HEK293 (cell line): Measurements from ENCODE around the gene TRAP1.
"Not testable (repeated sequence)": the region's sequence is repeated elsewhere in the genome, so short reads cannot be mapped to it uniquely, and the experiment has no call there.

Experiments
- CTCF ChIA-PET: fragments of 350-600 bp; formaldehyde crosslinking; extraction: SDS; loops from one replicate; lab custom pipeline; 2021; ENCODE audit warnings: antibody characterized with exemption; lab: Yijun Ruan, JAX
- POLR2A ChIA-PET: fragments of 300-600 bp; formaldehyde crosslinking; extraction: SDS; loops from one replicate; lab custom pipeline; 2020; ENCODE audit warnings: antibody characterized with exemption, inconsistent platforms; lab: Yijun Ruan, JAX
- H3K27ac ChIP-seq: fragments of 200-500 bp; sonication (Bioruptor generic); 2 replicates; pipeline ENCODE4 v1.5.1; 2014; ENCODE audit warnings: low read depth, low read length, control low read depth, inconsistent platforms; ENCODE audit errors: extremely low read depth
- H3K36me3 ChIP-seq, 2 experiments: fragments of 200-500 bp in 1 of 2; sonication (Bioruptor generic) in 1 of 2; 1 replicate in 1 of 2; 2 replicates in 1 of 2; pipeline ENCODE4 v1.5.1; 2014 to 2017; ENCODE audit warnings: inconsistent platforms in 2 of 2, low read length in 2 of 2; ENCODE audit not compliant: control insufficient read depth in 2 of 2, insufficient read depth in 1 of 2
- H3K4me1 ChIP-seq: fragments of 200-500 bp; sonication (Bioruptor generic); 2 replicates; pipeline ENCODE4 v1.5.1; 2014; ENCODE audit warnings: mild to moderate bottlenecking, low read length, inconsistent platforms; ENCODE audit not compliant: control insufficient read depth, insufficient read depth
- H3K4me3 ChIP-seq: 2 replicates; pipeline ENCODE4 v1.5.1; 2011; ENCODE audit warnings: low read depth, mild to moderate bottlenecking, control low read depth, low read length, moderate library complexity
- H3K9me3 ChIP-seq: fragments of 200-500 bp; sonication (Bioruptor generic); 2 replicates; pipeline ENCODE4 v1.5.1; 2014; ENCODE audit warnings: low read depth, low read length, inconsistent platforms; ENCODE audit not compliant: control insufficient read depth, insufficient read depth
- HOXA7 ChIP-seq: sonication (generic); formaldehyde crosslinking; IDR thresholded peaks from 2 replicates; pipeline ENCODE4 v1.8.1; 2022; ENCODE audit warnings: missing genetic modification reagents, borderline replicate concordance
- KLF16 ChIP-seq: fragments of 450-650 bp; formaldehyde crosslinking; IDR thresholded peaks from 2 replicates; pipeline ENCODE4 v1.5.1; 2017; ENCODE audit warnings: missing biosample characterization, missing genetic modification characterization
- PRDM1 ChIP-seq: fragments of 450-650 bp; formaldehyde crosslinking; IDR thresholded peaks from 2 replicates; pipeline ENCODE4; 2016; ENCODE audit warnings: missing biosample characterization, missing genetic modification characterization
- REST ChIP-seq: fragments of 450-650 bp; formaldehyde crosslinking; IDR thresholded peaks from 2 replicates; pipeline ENCODE4 v1.5.1; 2016; ENCODE audit warnings: missing biosample characterization, missing genetic modification characterization
- SCRT1 ChIP-seq: fragments of 450-650 bp; formaldehyde crosslinking; IDR thresholded peaks from 2 replicates; pipeline ENCODE4 v1.5.1; 2016; ENCODE audit warnings: missing biosample characterization, missing genetic modification characterization, borderline replicate concordance
- TRIM28 ChIP-seq: IDR thresholded peaks from 2 replicates; pipeline ENCODE4 v1.6.1; 2011; ENCODE audit warnings: low read length, control low read depth, borderline replicate concordance
- ZEB2 ChIP-seq: fragments of 450-650 bp; formaldehyde crosslinking; IDR thresholded peaks from 2 replicates; pipeline ENCODE4 v1.5.1; 2016; ENCODE audit warnings: missing biosample characterization, missing genetic modification characterization
- ZNF202 ChIP-seq: fragments of 450-650 bp; formaldehyde crosslinking; IDR thresholded peaks from 2 replicates; pipeline ENCODE4 v1.5.1; 2016; ENCODE audit warnings: missing biosample characterization, missing genetic modification characterization, borderline replicate concordance
- ZNF211 ChIP-seq: fragments of 450-650 bp; formaldehyde crosslinking; IDR thresholded peaks from 2 replicates; pipeline ENCODE4 v1.5.1; 2016; ENCODE audit warnings: low read depth, missing biosample characterization, missing genetic modification characterization
- ZNF248 ChIP-seq: fragments of 450-650 bp; formaldehyde crosslinking; IDR thresholded peaks from 2 replicates; pipeline ENCODE4 v1.5.1; 2017; ENCODE audit warnings: missing biosample characterization, missing genetic modification characterization
- ZNF280C ChIP-seq: fragments of 450-650 bp; formaldehyde crosslinking; IDR thresholded peaks from 2 replicates; pipeline ENCODE4 v1.5.1; 2016; ENCODE audit warnings: missing biosample characterization, missing genetic modification characterization
- ZNF324 ChIP-seq: fragments of 450-650 bp; formaldehyde crosslinking; IDR thresholded peaks from 2 replicates; pipeline ENCODE4 v1.5.1; 2016; ENCODE audit warnings: missing biosample characterization, missing genetic modification characterization
- ZNF398 ChIP-seq: fragments of 450-650 bp; formaldehyde crosslinking; IDR thresholded peaks from 2 replicates; pipeline ENCODE4 v1.5.1; 2017; ENCODE audit warnings: missing biosample characterization, missing genetic modification characterization
- ZNF514 ChIP-seq: fragments of 450-650 bp; formaldehyde crosslinking; IDR thresholded peaks from 2 replicates; pipeline ENCODE4 v1.5.1; 2016; ENCODE audit warnings: missing biosample characterization, missing genetic modification characterization
- ZNF561 ChIP-seq: fragments of 450-650 bp; IDR thresholded peaks from 2 replicates; pipeline ENCODE4 v1.5.1; 2018; ENCODE audit warnings: missing biosample characterization, missing genetic modification characterization, borderline replicate concordance
- ZNF580 ChIP-seq: fragments of 450-650 bp; formaldehyde crosslinking; IDR thresholded peaks from 2 replicates; pipeline ENCODE4 v1.5.1; 2016; ENCODE audit warnings: missing biosample characterization, missing genetic modification characterization
- ZNF585B ChIP-seq: fragments of 450-650 bp; formaldehyde crosslinking; IDR thresholded peaks from 2 replicates; pipeline ENCODE4 v1.5.1; 2016; ENCODE audit warnings: missing biosample characterization, missing genetic modification characterization

TRAP1 gene

GRCh38 chr16:3610698-3611145 is 106.6 kb downstream of the TRAP1 start (continued):
- TF ChIP-seq REST (tag by site-specific recombination), result no peak
- no peak for TF ChIP-seq ZNF202
- no peak for TF ChIP-seq ZNF280C (tag by site-specific recombination)
- no peak for TF ChIP-seq ZNF211
- TF ChIP-seq HOXA7 (CRISPR knock-in tag), result no peak
- TF ChIP-seq ZNF585B (tag by site-specific recombination), result no peak
- TF ChIP-seq ZNF324, result no peak
- TF ChIP-seq ZEB2, result 0 out of 2 replicates have a peak, but pooled peaks have one; percentile 13
- TF ChIP-seq KLF16 (tag by site-specific recombination), result no peak
- TF ChIP-seq ZNF248, result no peak
- no peak for TF ChIP-seq ZNF561 (tag by site-specific recombination)
- TF ChIP-seq ZNF514 (tag by site-specific recombination), result no peak
- peak; percentile 93 for TF ChIP-seq SCRT1 (tag by site-specific recombination)
- no peak for TF ChIP-seq ZNF580 (tag by site-specific recombination)
- TF ChIP-seq ZNF398 (tag by site-specific recombination), result no peak
- TF ChIP-seq TRIM28, result no peak

- no peak overlapping the region for H3K4me3 ChIP-seq
- no peaks in the 10 kb centered on the region for H3K4me1 ChIP-seq
- TF ChIP-seq ZNF561 (tag by site-specific recombination), result no peak
- 0 out of 2 replicates have a peak, but pooled peaks have one; percentile 12 for TF ChIP-seq PRDM1 (tag by site-specific recombination)
- TF ChIP-seq, all 188 proteins: peak for 1
- ChIA-PET CTCF (no interaction called here), POLR2A (no interaction called here)
- H3K9me3 ChIP-seq, result no peaks in the 10 kb centered on the region
- no peak overlapping the region for H3K27ac ChIP-seq
- peaks cover 0 to 7% of the 10 kb centered on the region in 2 experiments; a peak in 2 of 3 replicates for H3K36me3 ChIP-seq
Measured at GRCh38 chr16:3609895-3610697, 107.2 kb downstream of the TRAP1 start.

GRCh38 chr16:3608976-3609375 is 108.3 kb downstream of the TRAP1 start:
- POLR2A ChIA-PET, H3K4me3 ChIP-seq: not testable (repeated sequence)

More at GRCh38 chr16:3608976-3609375, 108.3 kb downstream of the TRAP1 start:
- peaks cover 0 to 11% of the 10 kb centered on the region in 2 experiments; a peak in 2 of 3 replicates for H3K36me3 ChIP-seq
- H3K4me1 ChIP-seq, H3K27ac ChIP-seq, CTCF ChIA-PET, H3K9me3 ChIP-seq: not testable (repeated sequence)
